Activated CD4-positive, CD25-positive, alpha-beta regulatory T cell treated with anti-CD3 and anti-CD28 coated beads, Interleukin-2, amount 50 U/mL, for 72 hours (primary cell): Measurements from ENCODE around the gene NRXN2.

Experiments used
- DNase-seq: peaks from one replicate; pipeline ENCODE4 v3.0.0; 2021

NRXN2 gene

DNA sequence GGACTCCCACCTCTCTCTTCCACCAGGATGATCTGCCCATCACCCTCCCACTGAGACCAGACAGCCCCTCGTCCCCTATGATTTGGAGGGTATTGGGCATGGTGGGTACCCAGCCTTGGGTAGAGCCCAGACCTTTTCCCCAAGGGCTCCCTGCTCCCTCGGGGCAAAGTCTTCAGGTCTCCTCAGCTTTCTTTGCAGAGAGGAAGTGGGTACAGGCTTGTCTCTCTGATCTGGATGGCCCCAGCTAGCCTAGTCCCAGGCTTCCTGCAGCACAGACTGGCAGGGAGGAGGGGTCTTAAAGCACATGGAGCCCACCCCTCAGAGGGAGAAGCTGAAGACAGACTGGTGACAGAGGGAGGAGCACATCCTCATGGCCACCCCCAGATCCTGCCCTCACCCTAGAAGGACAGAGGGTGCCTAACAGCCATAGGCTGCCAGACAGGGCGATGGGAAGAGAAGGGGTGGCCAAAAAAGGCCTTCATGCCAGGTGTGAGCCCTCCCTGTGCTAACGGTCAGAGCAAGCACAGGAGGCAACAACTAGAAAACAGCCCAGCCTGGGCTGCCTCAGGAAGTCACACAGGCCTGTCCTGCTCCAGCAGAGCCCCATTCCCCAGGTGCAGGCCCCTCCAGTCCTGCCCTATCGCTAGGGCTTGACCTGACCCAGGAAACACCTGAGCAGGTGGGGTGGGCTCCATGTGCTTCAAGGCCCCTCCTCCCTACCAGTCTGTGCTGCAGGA is 101.5 kb downstream of the NRXN2 start:
- no peak for DNase-seq

DNA sequence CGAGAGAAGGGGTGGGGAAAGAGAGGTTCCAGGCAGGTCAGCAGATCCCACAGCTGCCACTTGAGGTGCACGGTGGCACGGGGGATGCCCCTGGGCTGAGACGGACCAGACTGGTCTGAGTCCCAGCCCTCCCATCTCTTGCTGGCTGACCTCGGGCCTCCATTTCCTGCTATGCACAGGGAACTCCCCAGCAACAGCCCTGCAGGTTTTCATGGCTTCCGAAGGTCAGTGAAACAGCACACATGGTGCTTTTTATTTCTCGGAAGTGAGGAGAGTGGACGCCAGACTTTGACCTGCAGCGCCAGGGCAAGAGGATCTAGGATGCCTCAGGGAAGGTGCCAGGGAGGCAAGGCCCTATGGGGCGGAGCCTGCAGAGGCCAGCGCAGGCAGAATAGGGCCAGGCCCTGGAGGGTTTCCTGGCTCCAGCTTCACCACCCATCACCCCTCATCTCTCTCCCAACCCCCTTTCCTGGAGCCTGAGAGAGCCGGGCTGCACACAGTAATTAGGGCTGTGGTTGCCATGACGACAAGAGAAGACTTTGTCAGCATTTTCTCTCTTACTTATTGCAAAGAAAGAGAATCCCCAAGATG is 102.5 kb downstream of the NRXN2 start:
- DNase-seq: no peak

DNA sequence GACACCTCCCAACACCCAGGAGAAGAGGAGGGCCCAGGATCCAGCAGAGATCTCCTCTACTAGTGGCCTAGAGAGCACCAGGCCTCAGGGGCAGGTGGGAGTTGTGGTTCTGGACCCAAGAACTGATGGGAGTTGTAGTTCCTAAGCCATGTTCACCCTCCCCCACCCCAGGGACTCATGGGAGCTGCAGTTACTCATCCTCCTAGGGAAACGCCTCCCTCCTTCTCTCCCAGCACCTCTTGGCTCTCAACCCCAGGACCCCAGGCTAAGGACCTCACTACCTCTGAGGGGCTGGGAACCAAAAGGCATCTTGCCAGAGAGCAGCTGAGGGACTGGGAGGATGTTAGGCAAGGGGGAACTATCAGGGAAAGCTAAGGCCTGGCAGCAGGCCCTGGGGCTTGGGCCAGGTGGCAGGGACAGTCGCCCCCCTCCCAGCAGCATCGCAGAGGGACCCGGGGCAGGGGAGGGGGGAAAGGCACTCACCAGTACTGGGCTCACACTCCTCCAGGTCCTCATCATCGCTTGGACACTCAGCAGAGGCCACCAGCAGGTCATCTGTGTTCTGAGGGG is 103.1 kb downstream of the NRXN2 start:
- no peak for DNase-seq

DNA sequence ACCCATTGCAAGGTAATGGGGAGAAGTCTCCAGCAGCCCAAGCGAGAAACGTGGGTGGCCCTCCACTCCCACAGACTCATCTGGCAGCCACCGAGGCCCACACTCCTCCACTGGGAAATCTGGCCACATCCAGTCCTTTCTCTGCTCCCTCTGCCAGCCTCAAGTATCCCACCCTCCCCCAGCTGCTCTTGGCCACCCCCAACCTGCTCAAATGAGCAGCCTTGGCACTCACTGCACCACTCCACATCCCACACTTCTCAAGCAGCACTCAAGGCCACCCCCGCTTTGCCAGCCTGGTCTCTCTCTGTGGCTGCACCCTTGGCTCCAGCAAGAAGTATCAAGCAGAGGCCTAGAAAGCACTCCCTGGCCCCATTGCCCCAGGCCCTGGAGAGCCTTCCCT is 103.8 kb downstream of the NRXN2 start:
- no peak for DNase-seq

DNA sequence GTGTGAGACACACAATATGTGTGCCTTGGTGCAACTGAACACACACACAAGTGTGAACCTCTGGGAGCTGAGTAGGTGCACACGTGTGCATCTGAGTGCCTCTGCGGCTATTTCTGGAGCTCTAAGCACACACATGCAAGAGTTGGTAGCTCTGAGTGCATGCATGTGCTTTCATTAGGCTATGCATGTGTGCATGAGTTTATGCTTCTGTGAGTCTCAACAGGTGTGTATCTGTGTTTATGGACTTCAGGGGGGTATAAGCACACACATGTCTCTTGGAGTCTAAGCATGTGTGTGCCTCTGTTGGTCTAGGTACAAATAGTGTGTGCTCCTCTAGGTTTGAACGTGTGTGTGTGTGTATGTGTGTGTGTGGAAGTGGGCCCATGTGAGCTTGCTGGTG is 106.2 kb downstream of the NRXN2 start:
- no peak for DNase-seq

DNA sequence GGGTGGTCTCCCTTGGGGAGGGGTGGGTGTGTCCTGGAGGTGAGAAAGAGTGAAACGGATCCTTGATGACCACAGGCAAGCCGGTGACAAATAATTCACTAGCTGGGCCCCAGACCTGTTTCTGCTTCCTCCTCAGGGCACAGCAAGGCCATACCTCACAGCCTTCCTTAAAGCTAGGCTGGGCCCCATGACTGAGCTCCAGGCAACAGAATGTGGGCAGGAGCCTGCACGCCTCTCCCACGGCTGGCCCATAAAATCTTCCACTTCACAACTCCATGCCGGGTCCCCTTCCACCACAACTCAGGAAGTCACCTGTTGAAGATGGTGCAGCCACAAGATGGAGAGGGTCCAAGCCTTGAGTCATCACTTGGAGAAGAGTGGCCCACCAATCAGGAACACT is 108.1 kb downstream of the NRXN2 start:
- DNase-seq: no peak

DNA sequence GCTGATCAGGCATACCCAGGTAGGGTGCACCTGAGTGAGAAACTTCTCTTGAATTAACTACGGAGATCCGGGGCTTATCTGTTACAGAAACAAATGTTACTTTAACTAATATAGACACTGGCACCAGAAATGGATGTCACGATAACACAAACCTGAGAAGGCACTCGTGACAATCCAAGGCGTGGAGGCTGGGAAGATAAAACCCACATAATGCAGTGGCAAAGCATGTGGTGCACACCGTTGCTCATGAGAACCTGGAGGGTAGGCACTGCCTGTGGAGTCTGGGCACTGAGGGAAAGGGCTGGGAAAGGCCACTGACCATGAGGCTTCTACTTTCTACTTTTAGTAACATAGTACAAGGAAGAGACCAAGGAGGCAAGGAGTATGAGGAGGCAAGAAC is 109.3 kb downstream of the NRXN2 start:
- no peak for DNase-seq

DNA sequence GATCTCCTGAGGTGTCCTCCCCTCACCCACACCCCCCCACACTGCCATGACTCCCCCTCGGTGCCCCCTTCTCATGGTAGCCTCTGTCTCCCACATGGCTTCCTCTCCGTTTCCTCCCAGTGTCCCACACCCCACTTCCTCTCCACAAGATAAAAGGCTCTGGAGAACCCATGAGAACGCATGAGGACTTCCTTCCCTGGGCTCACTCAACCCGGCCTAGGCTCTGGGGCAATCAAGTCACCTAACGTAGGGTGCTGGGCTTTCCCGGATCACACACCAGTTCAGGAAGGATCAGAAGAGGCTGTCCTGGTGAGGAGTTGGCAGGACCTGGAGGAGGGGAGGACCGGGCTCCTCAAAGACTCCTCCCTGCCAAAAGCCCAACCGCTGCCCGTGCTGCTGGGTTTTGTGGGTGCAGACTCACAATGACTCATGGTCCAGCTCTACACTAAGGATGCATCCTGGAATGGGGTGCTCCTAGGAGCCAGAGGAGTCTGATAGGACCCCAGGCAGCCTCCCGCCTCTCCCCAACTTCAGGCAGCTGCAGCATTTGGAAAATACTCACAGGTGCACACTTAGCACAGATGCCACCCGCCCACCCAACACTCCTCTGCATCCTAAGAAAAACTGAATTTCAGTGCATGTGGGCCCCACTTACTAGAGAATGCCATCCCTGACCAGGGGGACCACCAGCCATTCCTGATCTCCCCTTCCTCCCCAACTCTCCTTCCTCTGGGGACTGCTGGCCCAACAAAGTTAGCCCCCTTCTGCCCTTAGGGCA is 110.9 kb downstream of the NRXN2 start:
- no peak for DNase-seq

DNA sequence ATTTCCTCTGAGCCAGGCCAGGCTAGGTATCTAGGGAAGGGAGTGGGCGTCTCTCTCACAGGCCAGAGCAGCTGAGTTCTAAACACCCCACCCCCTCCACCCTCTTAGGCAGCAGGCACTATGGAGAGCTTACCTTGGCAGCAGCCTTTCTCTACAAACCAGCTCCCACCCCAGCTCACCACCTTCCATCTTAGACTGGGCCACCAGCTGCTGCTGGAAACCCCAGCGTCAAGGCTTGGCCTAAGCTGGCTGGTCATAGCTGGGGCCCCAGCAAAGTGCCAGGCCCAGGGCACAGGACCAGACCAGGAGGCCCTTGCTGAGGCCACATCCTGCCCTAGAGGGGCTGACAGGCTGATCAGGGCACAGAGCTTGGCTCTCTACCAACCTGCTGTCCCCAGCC is 111.8 kb downstream of the NRXN2 start:
- DNase-seq: no peak

DNA sequence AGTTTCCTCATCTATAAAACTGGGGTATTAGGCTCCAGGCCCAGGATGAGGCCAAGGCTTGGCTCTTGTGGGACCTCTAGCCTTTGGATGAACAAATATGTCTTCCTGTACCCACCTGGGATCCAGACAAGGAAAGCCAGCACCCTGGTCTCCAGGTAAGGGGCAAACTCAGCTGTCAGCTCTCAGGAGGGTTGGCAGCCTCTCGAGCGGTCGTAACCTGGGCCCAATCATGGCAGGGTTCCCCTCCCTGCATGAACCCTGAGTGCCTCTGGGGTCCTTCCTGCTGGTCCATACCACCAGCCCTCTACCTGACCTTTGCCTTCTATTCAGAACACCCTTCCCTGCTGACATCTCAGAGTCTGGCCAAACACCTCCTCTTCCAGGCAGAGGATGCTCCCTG is 112.4 kb downstream of the NRXN2 start:
- DNase-seq: no peak

DNA sequence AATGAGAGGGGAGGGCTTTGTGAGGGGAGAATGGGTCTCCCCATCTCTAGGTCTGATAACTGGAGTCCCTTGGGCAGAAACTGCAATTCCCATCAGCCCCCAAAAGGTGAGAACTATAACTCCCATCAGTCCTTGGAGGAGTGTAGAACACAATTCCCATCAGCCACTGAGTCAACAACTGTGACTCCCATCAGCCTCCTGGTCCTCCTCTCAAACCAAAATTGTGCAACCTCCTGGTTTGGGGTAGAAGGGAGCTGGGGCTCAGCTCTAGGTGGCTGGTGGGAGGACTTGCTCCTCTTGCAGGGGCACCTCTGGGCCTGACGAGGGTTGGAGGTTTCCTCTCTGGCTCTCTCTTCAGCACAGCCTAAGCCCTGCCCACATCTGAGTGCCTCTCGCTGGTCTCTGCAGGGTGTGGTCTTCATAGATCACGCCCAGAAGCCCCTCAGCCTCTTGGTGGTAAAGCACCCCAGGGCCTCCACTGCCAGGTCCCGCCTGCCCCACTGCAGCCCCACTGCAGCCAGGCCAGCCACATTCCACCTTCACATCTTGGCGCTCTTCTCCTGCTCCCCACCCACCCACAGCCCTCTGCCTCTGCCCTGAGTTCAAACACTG is 113.5 kb downstream of the NRXN2 start:
- no peak for DNase-seq

DNA sequence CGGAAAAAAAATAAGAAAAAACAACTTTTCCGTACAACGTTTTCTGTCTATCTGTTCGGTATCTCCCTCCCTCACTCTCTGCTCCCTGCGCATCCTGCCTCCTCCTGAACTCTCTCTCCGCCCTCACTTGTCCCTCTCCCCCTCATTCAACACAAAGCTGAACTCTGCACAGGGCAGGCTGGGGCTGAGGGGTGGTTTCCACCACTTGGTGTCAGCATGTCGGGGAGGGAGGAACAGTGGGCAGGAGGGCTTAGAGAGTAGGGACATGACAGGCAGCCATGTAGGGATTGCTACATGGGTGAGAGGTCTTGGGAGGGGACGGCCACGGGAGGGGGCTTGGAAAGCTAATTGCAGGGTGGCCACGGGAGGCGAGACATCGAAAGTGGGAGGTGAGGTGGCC is 114.4 kb downstream of the NRXN2 start:
- no peak for DNase-seq

DNA sequence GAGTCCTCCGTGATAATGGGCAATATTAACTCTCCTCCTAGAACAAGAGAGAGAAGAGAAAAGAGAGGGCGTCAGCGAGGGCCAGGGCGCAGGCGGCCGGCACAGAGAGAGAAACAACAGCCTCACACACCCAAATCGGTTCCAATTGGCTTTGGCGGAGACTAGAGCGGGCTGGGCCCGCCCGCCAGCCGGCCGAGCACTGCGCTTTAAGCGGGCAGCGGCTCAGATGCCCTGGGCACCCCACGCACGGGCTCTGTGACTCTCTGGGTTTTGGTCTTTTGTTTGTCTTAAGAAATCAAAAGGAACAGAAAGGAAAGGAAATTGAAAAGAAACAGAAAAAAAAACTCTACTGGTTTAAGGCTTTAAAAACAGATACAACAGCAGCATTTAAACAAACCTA is 115.0 kb downstream of the NRXN2 start:
- DNase-seq: no peak

DNA sequence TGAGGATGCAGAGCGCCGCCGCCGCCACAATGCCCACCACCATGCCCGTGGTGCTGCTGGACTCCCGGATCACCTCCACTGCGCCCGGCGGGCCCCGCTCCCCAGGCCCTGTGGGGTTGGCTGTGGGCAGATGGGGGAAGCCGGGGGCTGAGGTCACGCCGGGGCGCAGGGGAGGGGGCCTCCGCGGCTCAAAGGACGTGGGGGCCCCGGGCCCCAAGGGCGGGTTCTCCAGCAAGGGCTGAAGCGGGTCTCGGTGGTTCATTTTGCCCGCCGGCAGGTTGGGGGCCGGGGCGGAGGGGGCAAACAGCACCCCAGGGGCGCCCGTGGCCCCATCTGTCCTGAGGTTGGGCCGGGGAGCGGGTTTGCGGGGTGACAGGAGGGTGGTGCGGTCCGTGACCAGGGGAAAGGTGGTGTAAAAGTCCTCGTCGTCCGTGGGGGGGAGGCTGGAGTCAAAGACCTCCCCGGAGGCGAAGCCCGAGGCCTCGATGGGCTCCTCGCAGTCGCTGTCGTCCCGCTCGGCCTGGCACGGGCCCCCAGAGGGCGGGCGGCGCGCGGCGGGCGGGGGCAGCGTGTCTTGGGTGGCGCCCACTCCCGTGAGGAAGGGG is 115.5 kb downstream of the NRXN2 start:
- DNase-seq: no peak

DNA sequence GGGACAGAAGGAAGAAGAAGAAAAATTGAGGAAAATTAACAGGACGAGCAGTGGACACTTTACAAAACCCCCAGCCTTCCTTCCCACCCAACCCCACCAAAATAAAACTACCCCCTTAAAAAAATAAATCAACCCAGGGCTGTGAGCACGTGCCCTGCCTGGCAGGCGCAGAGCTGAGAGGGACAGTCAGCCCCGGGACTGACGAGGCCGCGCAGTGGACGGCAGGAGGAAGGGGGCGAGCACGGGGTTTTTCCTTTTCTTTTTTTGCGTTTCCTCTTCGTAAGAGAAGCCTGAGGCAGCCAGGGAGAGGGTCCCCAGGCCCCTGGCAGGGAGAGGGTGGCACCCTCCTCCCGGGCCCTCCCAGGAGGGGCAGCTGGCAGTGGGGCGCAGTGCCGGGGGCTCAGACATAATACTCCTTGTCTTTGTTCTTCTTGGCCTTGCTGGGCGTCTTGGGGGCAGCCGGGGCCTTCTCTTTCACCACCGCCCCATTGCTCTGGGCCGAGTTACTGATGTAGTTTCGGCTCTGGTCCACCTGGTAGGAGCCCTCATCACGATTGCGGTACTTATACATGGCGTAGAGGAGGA is 116.1 kb downstream of the NRXN2 start:
- no peak for DNase-seq

DNA sequence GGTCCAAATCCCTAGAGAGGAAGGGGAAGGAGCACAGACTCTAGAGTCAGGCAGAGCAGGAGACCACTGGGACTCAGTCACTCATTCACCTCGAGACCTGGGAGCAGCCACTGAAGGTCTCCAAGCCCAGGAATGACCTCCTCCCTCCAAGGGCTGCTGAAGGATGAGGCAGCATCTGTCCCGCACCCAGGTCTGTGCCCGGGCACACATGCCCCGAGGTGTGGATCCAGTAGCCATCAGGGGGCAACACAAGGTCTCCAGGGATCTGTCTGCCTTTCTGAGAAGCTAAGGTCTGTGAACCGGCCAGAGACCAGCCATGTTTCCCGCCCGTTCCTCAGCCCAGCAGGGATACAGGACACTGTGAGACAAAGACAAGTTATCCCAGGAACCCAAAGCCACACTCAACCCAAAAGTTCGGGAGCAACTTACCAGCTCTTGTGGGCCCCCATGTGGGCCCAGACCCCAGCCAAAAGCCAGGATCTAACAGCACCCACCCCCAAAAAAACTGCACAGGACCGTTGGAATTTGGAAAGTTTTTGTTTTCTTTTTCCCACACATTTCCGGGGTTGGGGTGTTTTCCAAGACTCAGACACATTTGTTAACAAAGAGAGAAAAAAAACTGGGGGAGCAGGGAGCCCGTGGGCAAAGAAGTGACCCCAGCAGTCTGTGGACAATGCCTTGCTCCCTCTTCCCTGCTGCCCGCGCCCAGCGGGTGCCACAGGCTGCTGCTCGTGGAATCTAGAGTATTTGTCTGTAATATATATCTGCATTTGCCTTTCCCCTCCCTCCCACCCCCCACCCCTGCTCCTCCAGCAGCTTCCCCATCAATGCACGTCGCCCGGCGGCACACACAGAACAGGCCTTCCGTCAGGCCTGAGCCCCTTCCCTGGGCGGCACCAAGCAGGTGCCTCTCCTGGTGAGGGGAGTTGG is 117.1 kb downstream of the NRXN2 start:
- no peak for DNase-seq

DNA sequence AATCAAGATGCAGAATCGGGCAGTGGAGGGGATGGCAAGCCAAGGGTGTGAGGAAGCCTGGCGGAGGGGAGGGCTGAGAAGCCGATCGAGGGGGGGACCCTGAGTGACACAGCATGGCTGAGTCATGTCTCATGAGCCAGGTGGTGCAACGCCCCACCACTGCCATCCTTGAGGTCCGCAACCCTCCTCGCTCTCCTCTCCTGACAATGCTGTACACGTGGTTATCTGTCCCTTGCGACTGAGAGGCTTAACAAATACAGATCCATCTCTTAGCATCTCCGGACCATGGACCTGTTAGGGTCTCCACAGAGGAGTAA is 117.8 kb downstream of the NRXN2 start:
- no peak for DNase-seq

DNA sequence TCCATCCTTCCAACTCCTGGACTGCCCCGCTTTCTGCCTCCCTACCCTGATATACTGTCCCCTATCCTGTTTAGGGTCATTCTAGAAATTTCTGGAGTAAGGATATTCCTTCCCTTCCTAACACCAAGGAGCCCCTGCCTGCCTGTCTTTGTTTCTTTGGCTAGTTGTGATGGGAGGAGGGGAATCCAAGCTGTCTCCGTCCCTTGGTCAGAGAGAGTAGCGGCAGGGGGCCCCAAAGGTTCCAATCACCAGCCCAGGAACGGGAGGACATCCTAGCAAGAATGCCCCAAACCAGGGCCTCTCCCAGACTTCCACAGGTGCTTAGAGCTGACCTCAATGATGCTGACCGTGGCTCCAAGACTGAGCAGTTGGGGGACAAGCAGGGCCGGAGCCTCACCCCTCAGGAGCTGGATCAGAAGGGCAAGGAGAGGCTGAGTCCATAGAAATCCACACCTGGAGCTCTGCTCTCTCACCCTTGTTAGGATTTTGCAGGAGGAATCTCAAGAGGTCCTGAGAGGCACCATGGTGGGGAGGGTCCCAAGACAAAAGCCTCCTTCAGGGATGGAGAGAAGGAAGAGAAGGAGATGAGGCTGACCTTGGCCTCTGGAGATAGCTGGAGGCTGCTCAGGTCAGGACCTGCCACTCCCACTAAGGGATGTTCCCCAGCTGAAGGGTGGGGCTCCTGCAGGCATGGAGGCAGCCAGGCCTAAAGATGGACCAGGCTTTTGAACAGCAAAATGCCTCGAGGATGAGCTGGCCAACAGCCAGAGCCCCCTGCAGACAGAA is 118.3 kb downstream of the NRXN2 start:
- DNase-seq: no peak

DNA sequence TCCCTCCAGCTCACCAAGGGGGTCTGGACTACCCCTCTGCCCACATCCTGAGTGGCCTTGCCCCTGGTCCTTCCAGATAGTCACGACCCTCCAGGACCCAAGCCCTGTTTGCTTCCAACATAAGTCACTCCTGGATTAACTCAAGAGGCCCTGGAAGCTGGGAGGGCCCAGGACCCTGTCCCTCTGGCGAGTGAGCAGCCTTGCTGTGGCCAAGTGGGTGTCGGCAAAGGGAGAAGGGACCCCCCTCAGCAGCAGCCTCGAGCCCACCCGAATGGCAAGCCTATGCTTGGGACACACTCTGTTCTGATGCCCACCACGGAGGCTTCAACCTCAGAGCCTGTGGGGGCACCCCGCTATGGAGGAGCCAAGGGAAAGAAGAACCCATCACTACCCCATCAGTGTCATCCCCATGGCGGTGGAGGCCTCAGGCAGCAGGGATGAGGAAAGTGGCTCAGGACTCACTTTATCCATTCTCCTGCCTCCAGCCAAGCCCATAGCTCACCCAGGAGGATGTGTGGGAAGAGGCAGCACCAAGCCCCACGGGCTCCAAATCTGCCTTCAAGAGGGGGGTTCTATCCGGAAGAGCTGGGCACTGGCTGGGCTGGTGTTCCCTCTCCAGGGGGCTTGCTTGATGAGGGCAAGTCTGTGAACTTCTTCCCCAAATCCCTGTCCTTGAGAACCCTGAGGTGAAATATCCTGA is 119.4 kb downstream of the NRXN2 start:
- no peak for DNase-seq

DNA sequence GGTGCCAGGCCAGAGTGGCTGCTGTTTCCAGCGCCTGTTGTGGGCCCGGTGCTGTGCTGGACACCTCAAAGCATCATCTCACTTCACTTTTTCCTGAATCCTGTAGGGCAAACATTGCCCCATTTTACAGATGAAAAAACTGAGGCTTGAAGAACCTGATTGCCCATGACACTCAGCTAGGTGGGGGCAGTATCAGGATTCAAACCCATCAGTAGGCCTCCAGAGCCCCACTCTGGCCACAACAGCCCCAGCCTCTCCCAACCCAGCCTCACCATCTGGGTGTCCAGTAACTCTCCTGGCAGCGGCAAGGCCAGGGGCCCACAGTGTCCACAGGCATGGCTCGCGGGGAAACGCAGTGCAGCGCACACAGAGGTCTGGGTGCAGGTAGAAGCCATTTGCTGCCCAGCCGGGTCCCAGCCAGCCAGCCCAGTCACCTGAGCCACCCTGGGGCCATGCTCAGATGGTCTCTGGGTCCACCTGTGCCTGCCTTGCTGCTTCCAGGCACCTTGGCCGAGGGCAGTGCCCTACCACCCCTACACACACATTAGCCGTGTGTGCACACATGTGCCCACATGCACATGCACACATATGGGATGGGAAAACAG is 120.4 kb downstream of the NRXN2 start:
- DNase-seq: no peak
